Mucosa of descending colon (tissue), 3 donors: ENCODE measurements around the gene RNF144B. TPM values are rescaled to one million over a fixed set of nuclear protein-coding genes. Genes with fewer than 3 reads are reported as not detected.

Experiments
- ATAC-seq: fragments of 200-7000 bp; cut with Tn5 transposase; one replicate; pipeline ENCODE4 v1.9.1; 2020; ENCODE audit warnings: mild to moderate bottlenecking, moderate library complexity
- DNase-seq, 3 donors: peaks; one replicate each; pipeline ENCODE4 v3.0.0-alpha.2; 2020
- H3K36me3 ChIP-seq: fragments of 200-600 bp; one replicate; pipeline ENCODE4 v1.8.0; 2021; ENCODE audit warnings: low read depth, mild to moderate bottlenecking
- H3K4me1 ChIP-seq: fragments of 200-600 bp; one replicate; pipeline ENCODE4 v1.8.0; 2021; ENCODE audit warnings: low read depth, mild to moderate bottlenecking
- H3K4me3 ChIP-seq: fragments of 200-600 bp; one replicate; pipeline ENCODE4 v1.8.0; 2021; ENCODE audit warnings: mild to moderate bottlenecking
- H3K9me3 ChIP-seq: fragments of 200-600 bp; one replicate; pipeline ENCODE4 v1.8.0; 2021; ENCODE audit warnings: mild to moderate bottlenecking
- intact Hi-C, 2 donors: fragments of 100-400 bp; cut with DNase I in 1 of 2; cut with micrococcal nuclease in 1 of 2; formaldehyde crosslinking; loops; one replicate each; pipeline versions ENCODE4 v1.11.0 to v1.11.1; 2022; cut with DNase I, micrococcal nuclease
- total RNA-seq, 3 donors: library from RNA; stranded (reverse); fragmentation: NEBNext Ultra II Directional in 2 of 3; extraction: Animal tissue kit (Norgen Biotek cat#: 25700) in 2 of 3; gene quantifications; one replicate each; pipeline versions ENCODE4 v1.2.1 to v1.2.4, GENCODE V29; 2021 to 2023
- TF ChIP-seq, protein P1 (sequence below): fragments of 200-600 bp; IDR thresholded peaks from one replicate; pipeline ENCODE4 v1.8.0; 2022; ENCODE audit warnings: antibody characterized with exemption, mild to moderate bottlenecking
- donor health status: DM: no; HTN: no; CAD: no; lungs with moderate emphysema.
- donor health status: DM: no; HTN: no; CAD: no.
- donor health status: DM: no; HTN: yes; CAD: no.

Gene RNF144B
- total RNA-seq, 3 donors from 2014 or later: 5.9 to 8.7 (median 8.0) TPM

GRCh38 chr6:18473755-18474154 is 86.6 kb downstream of the RNF144B start:
- TF ChIP-seq, protein P1, sequence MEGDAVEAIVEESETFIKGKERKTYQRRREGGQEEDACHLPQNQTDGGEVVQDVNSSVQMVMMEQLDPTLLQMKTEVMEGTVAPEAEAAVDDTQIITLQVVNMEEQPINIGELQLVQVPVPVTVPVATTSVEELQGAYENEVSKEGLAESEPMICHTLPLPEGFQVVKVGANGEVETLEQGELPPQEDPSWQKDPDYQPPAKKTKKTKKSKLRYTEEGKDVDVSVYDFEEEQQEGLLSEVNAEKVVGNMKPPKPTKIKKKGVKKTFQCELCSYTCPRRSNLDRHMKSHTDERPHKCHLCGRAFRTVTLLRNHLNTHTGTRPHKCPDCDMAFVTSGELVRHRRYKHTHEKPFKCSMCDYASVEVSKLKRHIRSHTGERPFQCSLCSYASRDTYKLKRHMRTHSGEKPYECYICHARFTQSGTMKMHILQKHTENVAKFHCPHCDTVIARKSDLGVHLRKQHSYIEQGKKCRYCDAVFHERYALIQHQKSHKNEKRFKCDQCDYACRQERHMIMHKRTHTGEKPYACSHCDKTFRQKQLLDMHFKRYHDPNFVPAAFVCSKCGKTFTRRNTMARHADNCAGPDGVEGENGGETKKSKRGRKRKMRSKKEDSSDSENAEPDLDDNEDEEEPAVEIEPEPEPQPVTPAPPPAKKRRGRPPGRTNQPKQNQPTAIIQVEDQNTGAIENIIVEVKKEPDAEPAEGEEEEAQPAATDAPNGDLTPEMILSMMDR: no peak
- no peaks in the 10 kb centered on the region for H3K9me3 ChIP-seq
- no peak for ATAC-seq
- intact Hi-C loops: no loop called here
- DNase-seq: no peak
- H3K36me3 ChIP-seq: no peaks in the 10 kb centered on the region
- H3K4me3 ChIP-seq: no peak overlapping the region
- no peaks in the 10 kb centered on the region for H3K4me1 ChIP-seq

DNA sequence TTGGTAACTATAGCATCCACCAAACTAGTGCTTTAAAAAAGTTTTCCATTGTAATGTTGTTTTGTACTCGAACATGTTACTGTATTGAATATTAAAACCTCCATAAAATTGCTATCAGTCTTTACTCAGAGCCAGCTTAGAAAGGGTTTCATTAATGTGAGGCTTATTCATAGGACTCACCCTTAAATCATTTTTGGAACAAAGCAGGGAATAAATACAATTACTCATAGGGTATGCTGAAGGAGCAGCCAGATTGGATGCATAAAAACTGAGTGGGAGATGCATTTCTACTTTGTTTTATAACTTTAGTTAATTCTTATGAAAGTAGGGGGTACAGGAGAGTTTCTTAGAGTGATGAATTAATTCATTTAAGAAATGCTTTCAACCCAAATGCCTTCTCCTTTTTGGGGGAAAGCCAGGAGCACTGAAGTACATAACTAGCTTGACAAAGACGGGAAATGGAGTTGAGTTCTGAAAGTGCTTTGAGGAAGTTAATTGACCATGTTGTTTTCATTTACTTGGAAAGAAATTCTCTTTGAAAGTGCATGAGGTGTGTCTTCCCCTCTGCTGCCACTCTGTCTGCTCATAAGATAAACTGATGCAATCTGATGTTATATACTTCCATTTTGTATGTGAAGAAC is 90.3 kb downstream of the RNF144B start:
- ATAC-seq: no peak
- no peaks in the 10 kb centered on the region for H3K4me1 ChIP-seq
- no peak for DNase-seq
- TF ChIP-seq, protein P1: no peak
- H3K4me3 ChIP-seq: no peak overlapping the region
- no peaks in the 10 kb centered on the region for H3K36me3 ChIP-seq
- intact Hi-C loops: no loop called here
- H3K9me3 ChIP-seq: no peaks in the 10 kb centered on the region

DNA sequence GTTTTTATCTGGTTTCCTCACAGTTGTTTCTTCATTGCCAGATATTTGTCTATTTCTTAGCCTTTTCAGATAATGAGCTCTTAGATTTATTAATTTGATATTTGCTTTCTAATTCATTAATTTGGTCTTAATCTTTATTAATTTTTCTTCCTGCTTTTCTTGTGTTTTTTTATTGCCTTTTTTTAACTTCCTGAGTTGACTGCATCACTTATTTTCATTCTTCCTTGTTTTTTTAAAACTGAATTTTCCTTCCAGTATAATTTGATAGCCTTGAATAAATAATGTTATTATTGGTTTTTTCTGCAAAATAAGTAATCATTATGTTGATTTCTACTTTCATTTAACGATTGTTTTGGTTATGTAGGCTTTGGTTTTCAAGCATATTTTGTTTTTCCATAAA is 91.5 kb downstream of the RNF144B start:
- no peaks in the 10 kb centered on the region for H3K4me1 ChIP-seq
- H3K9me3 ChIP-seq: no peaks in the 10 kb centered on the region
- intact Hi-C loops: no loop called here
- ATAC-seq (no peak), DNase-seq (no peak)
- H3K4me3 ChIP-seq: no peak overlapping the region
- no peaks in the 10 kb centered on the region for H3K36me3 ChIP-seq
- TF ChIP-seq, protein P1: no peak

- H3K4me3 ChIP-seq: no peak overlapping the region
- TF ChIP-seq, protein P1: no peak
- intact Hi-C loops: no loop called here
- H3K9me3 ChIP-seq: no peaks in the 10 kb centered on the region
- H3K4me1 ChIP-seq: no peaks in the 10 kb centered on the region
- DNase-seq: no peak
- ATAC-seq: no peak
- no peaks in the 10 kb centered on the region for H3K36me3 ChIP-seq
Observed at GRCh38 chr6:18481870-18482269, 94.7 kb downstream of the RNF144B start.

GRCh38 chr6:18485660-18486435 is 98.7 kb downstream of the RNF144B start:
- Histone ChIP-seq H3K36me3 (no peaks in the 10 kb centered on the region), H3K9me3 (no peaks in the 10 kb centered on the region), H3K4me3 (no peak overlapping the region), H3K4me1 (no peaks in the 10 kb centered on the region)
- TF ChIP-seq, protein P1: no peak
- ATAC-seq (no peak), DNase-seq (no peak)
- intact Hi-C loops: no loop called here
